ENCODE results near the gene SPATS2.
"Not testable (repeated sequence)": the region's sequence is repeated elsewhere in the genome, so short reads cannot be mapped to it uniquely, and the experiment has no call there.

Gene SPATS2

GRCh38 chr12:49487605-49488004, 120.3 kb downstream of the SPATS2 start:
- H3K27ac Mint-ChIP-seq: no peak overlapping the region
- H3K4me1 Mint-ChIP-seq (ENCODE audit: low read depth in 2 of 2): peaks cover 0 to 2% of the 10 kb centered on the region in 2 donors
- H3K4me3 Mint-ChIP-seq: no peak overlapping the region
- no peaks in the 10 kb centered on the region for H3K9me3 Mint-ChIP-seq
- H3K36me3 Mint-ChIP-seq (ENCODE audit: insufficient read depth): peaks cover 12% of the 10 kb centered on the region
- no peak for DNase-seq
- ATAC-seq (replicated peaks): no peak
- no peaks in the 10 kb centered on the region for H3K27me3 Mint-ChIP-seq

- ATAC-seq (replicated peaks): no peak
- Mint-ChIP-seq H3K27ac (no peak overlapping the region), H3K4me3 (no peak overlapping the region), H3K27me3 (no peaks in the 10 kb centered on the region), H3K9me3 (no peaks in the 10 kb centered on the region), H3K4me1 (ENCODE audit: low read depth in 2 of 2) (no peaks in the 10 kb centered on the region), H3K36me3 (ENCODE audit: insufficient read depth) (peaks cover 12% of the 10 kb centered on the region)
- DNase-seq: no peak
Measured at GRCh38 chr12:49489154-49489553, 121.9 kb downstream of the SPATS2 start.

- Mint-ChIP-seq H3K27ac (no peak overlapping the region), H3K9me3 (no peaks in the 10 kb centered on the region), H3K36me3 (ENCODE audit: insufficient read depth) (peaks cover 15% of the 10 kb centered on the region), H3K4me3 (no peak overlapping the region), H3K27me3 (no peaks in the 10 kb centered on the region), H3K4me1 (ENCODE audit: low read depth in 2 of 2) (no peaks in the 10 kb centered on the region)
- ATAC-seq (replicated peaks) (no peak), DNase-seq (no peak)
Measured at GRCh38 chr12:49489720-49490119, 122.5 kb downstream of the SPATS2 start.

GRCh38 chr12:49491823-49492222, 124.6 kb downstream of the SPATS2 start:
- no peaks in the 10 kb centered on the region for H3K4me1 Mint-ChIP-seq (ENCODE audit: low read depth in 2 of 2)
- H3K4me3 Mint-ChIP-seq: no peak overlapping the region
- no peaks in the 10 kb centered on the region for H3K9me3 Mint-ChIP-seq
- no peaks in the 10 kb centered on the region for H3K27me3 Mint-ChIP-seq
- no peak overlapping the region for H3K27ac Mint-ChIP-seq
- peaks cover 12% of the 10 kb centered on the region for H3K36me3 Mint-ChIP-seq (ENCODE audit: insufficient read depth)
- DNase-seq: no peak
- no peak for ATAC-seq (replicated peaks)

- DNase-seq (no peak), ATAC-seq (replicated peaks) (no peak)
- Mint-ChIP-seq H3K4me1 (ENCODE audit: low read depth in 2 of 2) (no peaks in the 10 kb centered on the region), H3K9me3 (no peaks in the 10 kb centered on the region), H3K27ac (no peak overlapping the region), H3K27me3 (no peaks in the 10 kb centered on the region), H3K36me3 (ENCODE audit: insufficient read depth) (peaks cover 20% of the 10 kb centered on the region), H3K4me3 (no peak overlapping the region)
Measured at GRCh38 chr12:49493900-49494299, 126.6 kb downstream of the SPATS2 start.

- DNase-seq (no peak), ATAC-seq (replicated peaks) (no peak)
- Mint-ChIP-seq H3K27me3 (no peaks in the 10 kb centered on the region), H3K4me1 (ENCODE audit: low read depth in 2 of 2) (no peaks in the 10 kb centered on the region), H3K27ac (peak overlapping the region in 1 of 2 donors; percentile 12), H3K4me3 (no peak overlapping the region), H3K9me3 (no peaks in the 10 kb centered on the region), H3K36me3 (ENCODE audit: insufficient read depth) (peaks cover 20% of the 10 kb centered on the region)
Measured at GRCh38 chr12:49496417-49497360, 129.4 kb downstream of the SPATS2 start.

- DNase-seq: no peak
- peaks cover 16% of the 10 kb centered on the region for H3K36me3 Mint-ChIP-seq (ENCODE audit: insufficient read depth)
- no peaks in the 10 kb centered on the region for H3K9me3 Mint-ChIP-seq
- no peak overlapping the region for H3K4me3 Mint-ChIP-seq
- no peaks in the 10 kb centered on the region for H3K4me1 Mint-ChIP-seq (ENCODE audit: low read depth in 2 of 2)
- H3K27me3 Mint-ChIP-seq: no peaks in the 10 kb centered on the region
- no peak overlapping the region for H3K27ac Mint-ChIP-seq
- ATAC-seq (replicated peaks): no peak
Measured at GRCh38 chr12:49501895-49502294, 134.6 kb downstream of the SPATS2 start.

GRCh38 chr12:49502590-49502989, 135.3 kb downstream of the SPATS2 start:
- Mint-ChIP-seq H3K9me3 (no peaks in the 10 kb centered on the region), H3K4me3 (no peak overlapping the region), H3K27ac (no peak overlapping the region), H3K27me3 (no peaks in the 10 kb centered on the region), H3K36me3 (ENCODE audit: insufficient read depth) (peaks cover 10% of the 10 kb centered on the region), H3K4me1 (ENCODE audit: low read depth in 2 of 2) (no peaks in the 10 kb centered on the region)
- ATAC-seq (replicated peaks) (no peak), DNase-seq (no peak)

GRCh38 chr12:49503674-49504180, 136.5 kb downstream of the SPATS2 start:
- Mint-ChIP-seq H3K27ac (no peak overlapping the region), H3K36me3 (ENCODE audit: insufficient read depth) (peaks cover 8% of the 10 kb centered on the region), H3K27me3 (no peaks in the 10 kb centered on the region), H3K4me3 (no peak overlapping the region), H3K4me1 (ENCODE audit: low read depth in 2 of 2) (no peaks in the 10 kb centered on the region), H3K9me3 (no peaks in the 10 kb centered on the region)
- ATAC-seq (replicated peaks) (no peak), DNase-seq (no peak)

- no peak for DNase-seq
- H3K36me3 Mint-ChIP-seq (ENCODE audit: insufficient read depth): peaks cover 3% of the 10 kb centered on the region
- H3K4me3 Mint-ChIP-seq: no peak overlapping the region
- ATAC-seq (replicated peaks): no peak
- H3K27me3 Mint-ChIP-seq: no peaks in the 10 kb centered on the region
- no peak overlapping the region for H3K27ac Mint-ChIP-seq
- H3K9me3 Mint-ChIP-seq: no peaks in the 10 kb centered on the region
- no peaks in the 10 kb centered on the region for H3K4me1 Mint-ChIP-seq (ENCODE audit: low read depth in 2 of 2)
Measured at GRCh38 chr12:49505672-49506071, 138.4 kb downstream of the SPATS2 start.

GRCh38 chr12:49507139-49507538, 139.9 kb downstream of the SPATS2 start:
- no peak for DNase-seq
- no peaks in the 10 kb centered on the region for H3K27me3 Mint-ChIP-seq
- no peak overlapping the region for H3K4me3 Mint-ChIP-seq
- peaks cover 2% of the 10 kb centered on the region for H3K36me3 Mint-ChIP-seq (ENCODE audit: insufficient read depth)
- no peaks in the 10 kb centered on the region for H3K4me1 Mint-ChIP-seq (ENCODE audit: low read depth in 2 of 2)
- no peak overlapping the region for H3K27ac Mint-ChIP-seq
- no peaks in the 10 kb centered on the region for H3K9me3 Mint-ChIP-seq
- ATAC-seq (replicated peaks): no peak

- not testable (repeated sequence) for ATAC-seq (replicated peaks); H3K27ac Mint-ChIP-seq; H3K36me3 Mint-ChIP-seq (ENCODE audit: insufficient read depth)
Measured at GRCh38 chr12:49509681-49510080, 142.4 kb downstream of the SPATS2 start.

GRCh38 chr12:49511410-49511809, 144.1 kb downstream of the SPATS2 start:
- no peak overlapping the region for H3K27ac Mint-ChIP-seq
- ATAC-seq (replicated peaks) (no peak), DNase-seq (no peak)
- no peaks in the 10 kb centered on the region for H3K36me3 Mint-ChIP-seq (ENCODE audit: insufficient read depth)
- no peaks in the 10 kb centered on the region for H3K27me3 Mint-ChIP-seq
- H3K4me1 Mint-ChIP-seq (ENCODE audit: low read depth in 2 of 2): no peaks in the 10 kb centered on the region
- no peak overlapping the region for H3K4me3 Mint-ChIP-seq
- no peaks in the 10 kb centered on the region for H3K9me3 Mint-ChIP-seq

More at GRCh38 chr12:49509681-49510080, 142.4 kb downstream of the SPATS2 start:
- not testable (repeated sequence) for H3K9me3 Mint-ChIP-seq; DNase-seq; H3K27me3 Mint-ChIP-seq; H3K4me1 Mint-ChIP-seq (ENCODE audit: low read depth in 2 of 2); H3K4me3 Mint-ChIP-seq

- Mint-ChIP-seq H3K36me3 (ENCODE audit: insufficient read depth) (no peaks in the 10 kb centered on the region), H3K27me3 (no peaks in the 10 kb centered on the region)
Measured at GRCh38 chr12:49512546-49512945, 145.3 kb downstream of the SPATS2 start.

More at GRCh38 chr12:49512546-49512945, 145.3 kb downstream of the SPATS2 start:
- no peaks in the 10 kb centered on the region for H3K9me3 Mint-ChIP-seq
- H3K27ac Mint-ChIP-seq: no peak overlapping the region
- ATAC-seq (replicated peaks) (no peak), DNase-seq (no peak)
- no peaks in the 10 kb centered on the region for H3K4me1 Mint-ChIP-seq (ENCODE audit: low read depth in 2 of 2)
- H3K4me3 Mint-ChIP-seq: no peak overlapping the region
